GM19438 (cell line): ENCODE data around the gene BBS2.
A peak's percentile ranks its signal among the peaks of the same experiment; 100 is the strongest.

ENCODE experiments used
- ATAC-seq: cut with Tn5 transposase; IDR thresholded peaks from one replicate; pipeline ENCODE4 v1.9.1; 2021; ENCODE audit warnings: low read depth; ENCODE audit not compliant: unreplicated experiment

Gene BBS2, protein sequence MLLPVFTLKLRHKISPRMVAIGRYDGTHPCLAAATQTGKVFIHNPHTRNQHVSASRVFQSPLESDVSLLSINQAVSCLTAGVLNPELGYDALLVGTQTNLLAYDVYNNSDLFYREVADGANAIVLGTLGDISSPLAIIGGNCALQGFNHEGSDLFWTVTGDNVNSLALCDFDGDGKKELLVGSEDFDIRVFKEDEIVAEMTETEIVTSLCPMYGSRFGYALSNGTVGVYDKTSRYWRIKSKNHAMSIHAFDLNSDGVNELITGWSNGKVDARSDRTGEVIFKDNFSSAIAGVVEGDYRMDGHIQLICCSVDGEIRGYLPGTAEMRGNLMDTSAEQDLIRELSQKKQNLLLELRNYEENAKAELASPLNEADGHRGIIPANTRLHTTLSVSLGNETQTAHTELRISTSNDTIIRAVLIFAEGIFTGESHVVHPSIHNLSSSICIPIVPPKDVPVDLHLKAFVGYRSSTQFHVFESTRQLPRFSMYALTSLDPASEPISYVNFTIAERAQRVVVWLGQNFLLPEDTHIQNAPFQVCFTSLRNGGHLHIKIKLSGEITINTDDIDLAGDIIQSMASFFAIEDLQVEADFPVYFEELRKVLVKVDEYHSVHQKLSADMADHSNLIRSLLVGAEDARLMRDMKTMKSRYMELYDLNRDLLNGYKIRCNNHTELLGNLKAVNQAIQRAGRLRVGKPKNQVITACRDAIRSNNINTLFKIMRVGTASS

DNA sequence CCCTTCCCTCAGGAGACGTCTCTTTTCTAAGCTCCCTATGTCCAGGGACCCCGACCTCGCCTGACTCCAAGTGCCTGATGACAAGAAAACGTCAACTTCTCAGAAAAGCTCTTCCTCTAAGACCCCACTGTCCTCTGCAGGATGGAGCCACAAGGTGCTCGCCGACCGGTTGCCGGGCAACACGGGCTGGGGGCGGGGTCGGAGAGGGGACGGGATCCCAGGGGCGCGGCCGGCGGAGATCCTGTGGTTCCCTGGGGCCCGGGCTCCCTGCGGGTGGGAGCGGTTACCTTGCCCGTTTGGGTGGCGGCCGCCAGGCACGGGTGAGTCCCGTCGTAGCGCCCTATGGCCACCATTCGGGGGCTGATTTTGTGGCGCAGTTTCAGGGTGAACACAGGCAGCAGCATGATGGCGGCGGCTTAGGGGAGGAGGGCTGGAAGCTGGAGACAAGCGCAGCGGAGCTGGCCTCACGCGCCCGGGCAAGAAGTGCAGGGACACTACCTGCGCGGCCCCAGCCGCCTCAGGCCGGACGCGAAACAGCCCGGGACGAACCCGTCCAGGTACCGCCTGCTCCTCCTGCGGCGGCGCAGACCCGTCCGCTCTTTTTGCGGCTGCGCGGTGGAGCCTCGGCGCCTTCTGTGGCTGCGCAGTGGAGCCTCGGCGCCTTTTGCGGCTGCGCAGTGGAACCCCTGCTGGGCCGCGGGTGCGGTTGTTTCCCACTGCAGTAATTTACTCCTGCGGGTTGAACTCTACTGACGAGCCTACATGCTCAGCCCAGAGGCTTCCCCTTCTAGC, at the start of gene BBS2:
TSS of gene BBS2 (minus strand) at position 566 of the 792 bp plus-strand sequence. CDS start at position 404, 162 bp downstream.
- peak; percentile 84 for ATAC-seq

DNA sequence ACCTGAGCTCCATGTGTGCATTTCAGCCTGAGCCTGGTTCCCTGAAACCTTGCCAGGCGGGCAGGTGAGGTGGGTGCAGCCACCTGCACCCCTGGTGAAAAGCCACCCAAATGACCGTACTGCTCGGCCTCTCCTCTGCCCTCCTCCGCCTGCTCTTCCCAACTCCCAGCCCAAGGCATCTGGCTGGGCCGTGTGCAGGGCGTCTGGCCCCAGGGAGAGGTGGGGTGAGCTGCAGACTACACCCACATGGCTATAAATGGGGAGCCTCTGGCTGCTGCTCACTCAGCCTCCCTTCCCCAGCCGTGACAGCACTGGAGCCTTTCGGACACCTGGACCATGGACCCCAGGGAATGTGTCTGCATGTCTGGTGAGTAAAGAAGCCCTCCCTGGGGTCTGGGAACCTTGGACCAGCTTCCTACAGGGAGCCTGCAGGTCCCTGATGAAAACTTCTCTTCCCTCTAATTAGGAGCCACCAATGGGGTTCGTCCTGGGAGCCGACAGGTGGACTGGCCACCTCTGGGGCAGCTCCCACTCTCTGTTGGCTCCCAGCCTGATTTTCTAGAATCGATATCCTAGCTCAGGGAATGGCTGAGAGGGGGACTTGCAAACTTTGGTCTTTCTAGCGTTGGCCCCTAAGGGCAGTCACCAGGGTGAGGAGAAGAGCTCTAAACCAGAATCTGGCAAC, 45.1 kb upstream of the BBS2 start, which contains the start of gene MT4:
TSS of gene MT4 (plus strand) at position 281 of the 685 bp plus-strand sequence. CDS start at position 337, 56 bp downstream.
- ATAC-seq = no peak

DNA sequence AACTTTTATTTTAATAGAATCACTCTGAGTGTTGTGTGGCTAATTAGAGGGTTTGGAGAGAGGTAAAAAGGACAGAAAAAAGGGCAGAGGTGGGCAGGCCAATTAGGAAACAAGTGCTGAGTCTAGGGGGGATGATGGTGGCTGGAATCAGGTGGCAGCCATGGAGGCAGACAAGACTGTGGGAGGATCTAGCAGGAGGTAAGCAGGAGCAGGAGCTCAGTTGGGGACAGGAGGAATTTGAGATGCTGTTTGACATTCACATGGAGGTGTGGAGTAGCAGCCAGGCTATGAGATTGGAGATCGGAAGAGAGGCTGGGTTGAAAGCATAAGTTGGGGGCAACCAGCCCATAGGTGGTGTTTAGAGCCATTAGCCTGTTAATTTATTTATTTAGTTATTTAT, 41.3 kb upstream of the BBS2 start:
- no peak for ATAC-seq

DNA sequence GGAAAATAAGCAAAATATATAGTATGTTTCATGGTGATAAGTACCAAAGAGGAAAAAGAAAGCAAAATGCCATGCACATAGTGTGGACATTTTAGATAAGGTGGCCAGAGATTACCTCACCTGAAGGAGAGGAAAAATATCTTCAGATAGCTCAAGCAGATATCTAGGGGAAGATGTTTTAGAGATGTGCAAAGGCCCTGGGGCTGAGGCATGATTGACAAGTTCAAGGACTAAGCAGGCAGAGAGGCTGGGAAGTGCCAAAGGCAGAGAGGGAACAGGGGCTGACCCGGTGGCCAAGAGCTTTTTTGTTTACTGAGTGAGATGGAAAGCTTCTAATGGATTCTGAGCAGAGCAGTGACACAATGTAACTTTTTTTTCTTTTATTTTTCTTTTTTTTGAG, 40.6 kb upstream of the BBS2 start:
- ATAC-seq = no peak

DNA sequence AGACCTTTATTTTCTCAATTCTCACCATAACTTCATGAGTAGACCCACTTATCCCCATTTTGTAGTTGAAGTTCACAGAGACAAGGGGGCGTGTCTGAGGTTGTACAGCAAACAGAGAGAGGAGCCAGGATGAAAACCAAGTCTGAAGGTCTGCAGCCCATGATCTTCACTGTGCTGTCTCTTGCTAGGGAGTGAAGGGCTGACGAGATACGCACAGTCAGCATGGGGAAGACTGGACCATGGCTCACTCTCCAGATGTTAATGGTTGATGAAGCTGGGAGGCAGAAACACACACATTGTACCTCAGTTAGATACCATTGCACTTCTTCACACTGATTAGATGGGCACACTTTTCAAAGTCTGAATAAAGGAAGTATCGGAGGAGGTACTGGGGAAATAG, 39.3 kb upstream of the BBS2 start:
- ATAC-seq = no peak

DNA sequence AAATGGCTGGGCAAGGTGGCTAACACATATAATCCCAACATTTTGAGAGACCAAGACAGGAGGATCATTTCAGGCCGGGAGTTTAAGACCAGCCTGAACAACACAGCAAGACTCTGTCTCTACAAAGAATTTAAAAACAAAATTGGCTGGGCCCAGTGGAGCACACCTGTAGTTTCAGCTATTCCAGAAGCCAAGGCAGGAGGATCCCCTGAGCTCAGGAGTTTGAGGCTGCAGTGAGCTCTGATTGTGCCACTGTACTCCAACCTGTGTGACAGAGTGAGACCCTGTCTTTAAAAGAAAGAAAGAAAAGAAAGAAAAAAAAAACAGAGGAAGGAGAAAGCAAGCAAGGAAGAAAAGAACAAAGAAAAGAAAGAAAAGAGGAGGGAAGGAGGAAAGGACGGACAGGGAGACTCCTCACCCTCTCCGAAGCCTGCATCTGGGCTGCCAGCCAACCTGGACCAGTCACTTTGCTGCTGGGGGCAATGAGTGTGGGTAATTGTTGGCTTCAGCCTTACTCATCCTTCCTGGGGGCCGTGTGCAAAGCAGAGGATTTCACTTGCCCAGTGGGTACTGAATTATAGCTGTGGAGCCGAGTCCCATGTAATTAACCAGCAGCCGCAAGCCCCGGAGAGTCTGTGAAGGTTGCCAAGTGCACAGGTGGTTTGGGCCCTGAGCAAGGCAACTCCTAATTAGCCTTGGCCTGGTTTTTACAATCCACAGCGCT, 38.4 kb upstream of the BBS2 start:
- ATAC-seq = no peak

DNA sequence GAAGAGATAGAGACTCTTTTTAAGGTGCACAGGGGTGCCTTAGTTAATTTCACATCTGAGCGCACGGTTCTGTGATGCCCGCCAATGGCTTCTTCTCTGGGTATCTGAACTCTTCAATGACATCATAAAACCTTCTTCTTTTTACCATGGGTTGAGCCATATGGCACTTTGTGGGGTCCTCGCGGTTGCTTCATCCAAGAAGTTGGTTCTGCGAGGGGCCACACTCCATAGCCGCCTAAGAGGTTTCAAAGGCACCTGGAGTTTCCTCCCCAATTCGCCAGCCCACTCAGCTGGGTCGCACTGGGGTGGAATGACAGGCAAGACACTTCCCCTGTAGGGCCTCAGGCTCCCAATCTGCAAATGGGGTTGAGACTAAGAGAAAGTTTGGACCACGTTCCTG, 34.6 kb upstream of the BBS2 start:
- no peak for ATAC-seq

DNA sequence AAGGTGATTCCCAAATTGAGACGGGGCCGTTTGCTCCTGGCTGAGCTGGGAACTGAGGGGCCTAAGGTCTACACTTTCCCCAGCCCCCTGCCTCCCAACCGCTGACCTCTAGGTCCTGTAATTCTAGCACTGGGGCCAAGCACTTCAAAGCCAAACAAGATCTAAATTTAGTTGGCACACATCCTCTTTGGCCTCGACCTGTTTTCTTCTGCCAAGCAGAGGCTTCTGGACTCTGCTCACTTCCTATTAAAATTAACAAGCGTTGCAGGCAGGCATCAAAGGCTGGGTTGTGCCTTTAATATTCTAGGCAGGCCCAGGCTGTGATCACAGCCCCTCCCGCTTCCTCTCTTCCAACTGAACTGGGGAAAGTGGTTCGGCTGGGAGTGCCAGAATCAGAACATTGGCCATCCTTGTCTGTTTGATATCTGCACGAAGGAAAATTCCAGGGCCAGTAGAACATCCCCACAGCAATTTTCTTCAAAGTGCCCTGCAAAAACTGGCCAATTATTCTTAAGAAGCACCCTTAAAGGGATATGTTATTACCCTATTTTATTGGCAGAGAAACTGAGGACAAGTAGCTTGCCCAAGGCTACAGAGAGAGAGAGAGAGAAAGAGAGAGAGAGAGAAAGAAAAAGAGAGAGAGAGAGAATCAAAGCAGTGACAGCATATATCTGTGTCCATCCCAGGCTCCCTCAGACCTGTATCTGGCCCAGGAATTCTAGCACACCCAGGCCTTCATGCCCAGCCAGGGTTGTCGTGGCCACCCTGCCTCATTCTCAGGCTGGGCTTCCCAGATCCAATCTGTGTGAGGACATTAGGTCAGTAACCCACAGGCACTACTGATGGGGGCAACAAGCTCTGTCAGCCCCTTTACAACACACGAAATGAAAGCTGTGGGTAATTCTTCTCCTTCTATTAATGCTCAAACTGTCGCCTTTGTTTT, 32.2 kb upstream of the BBS2 start:
- ATAC-seq = no peak

DNA sequence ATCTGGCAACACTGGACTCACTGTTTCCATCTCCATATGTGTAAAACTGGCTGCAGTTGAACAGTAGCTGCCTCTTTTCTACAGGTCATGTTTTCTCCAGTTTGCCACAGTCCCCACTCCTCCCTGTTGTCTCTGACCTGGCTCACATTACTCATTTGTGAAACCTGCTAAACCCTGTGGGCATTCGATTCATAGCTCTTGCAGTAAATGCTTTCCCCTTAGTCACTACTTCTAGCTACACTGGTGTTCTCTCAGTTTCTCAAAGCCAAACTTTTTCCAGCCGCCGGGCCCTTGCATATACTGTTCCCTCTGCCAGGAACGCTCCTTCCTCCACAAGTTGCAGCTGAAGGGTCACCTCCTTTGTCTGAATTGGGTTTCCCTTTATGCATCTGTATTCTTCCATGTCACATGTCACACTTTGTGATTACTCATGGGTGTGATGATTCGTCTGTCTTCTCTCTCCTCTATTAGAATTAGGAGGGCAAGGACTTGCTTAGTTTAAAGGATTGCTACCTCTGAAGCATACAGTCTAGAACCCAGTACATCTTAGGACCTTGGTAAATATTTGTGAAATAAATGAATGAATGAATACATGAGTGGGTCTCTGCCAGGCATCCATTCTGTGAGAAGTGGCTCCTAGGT, 30.0 kb upstream of the BBS2 start:
- ATAC-seq = no peak

DNA sequence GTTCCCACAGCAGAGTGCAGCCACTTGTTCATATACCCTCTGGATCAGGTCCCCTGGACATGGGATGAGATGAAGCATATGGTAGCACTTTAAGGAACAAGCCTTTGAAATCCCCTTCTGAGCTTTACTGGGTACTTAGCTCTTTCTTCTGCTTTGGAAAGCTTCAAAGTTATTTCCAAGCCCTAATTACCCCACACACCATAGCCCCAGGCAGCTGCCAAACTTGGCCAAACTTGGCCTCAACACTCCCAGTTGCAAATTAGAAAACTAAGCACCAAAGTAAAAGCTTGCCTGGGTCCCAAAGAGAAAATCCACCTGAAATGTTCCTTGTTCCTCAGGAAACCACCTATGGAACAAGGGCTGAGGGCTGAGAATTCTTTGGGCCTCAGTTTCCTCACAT, 29.3 kb upstream of the BBS2 start:
- no peak for ATAC-seq

DNA sequence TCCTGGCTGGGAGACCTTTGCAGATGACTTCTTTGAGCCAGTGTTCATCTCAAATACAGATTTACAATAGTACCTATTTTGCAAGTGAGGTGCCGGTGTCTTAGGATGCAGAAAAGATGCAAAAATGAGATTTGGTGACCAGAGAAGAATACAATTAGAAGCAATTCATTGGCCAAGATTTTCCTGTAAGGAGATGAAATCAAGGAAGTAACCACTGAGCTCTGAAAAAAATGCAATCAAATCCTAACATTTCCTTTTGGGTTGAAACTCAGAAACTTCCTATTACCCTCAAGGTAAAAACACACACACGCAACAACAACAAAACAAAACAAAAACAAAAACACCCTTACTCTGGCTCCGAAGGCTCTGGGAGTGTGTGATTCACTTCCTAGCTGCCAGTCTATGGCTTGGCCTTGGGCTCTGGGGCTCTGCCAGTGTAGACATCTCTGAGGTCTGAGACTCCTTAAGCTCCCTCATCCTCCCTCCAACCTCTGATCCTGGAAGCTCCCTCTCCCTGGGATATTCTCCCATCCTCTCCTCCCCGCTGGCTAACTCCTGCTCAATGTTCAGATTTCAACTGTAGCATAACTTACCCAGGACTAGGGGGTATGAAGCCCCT, 28.2 kb upstream of the BBS2 start:
- ATAC-seq = no peak

DNA sequence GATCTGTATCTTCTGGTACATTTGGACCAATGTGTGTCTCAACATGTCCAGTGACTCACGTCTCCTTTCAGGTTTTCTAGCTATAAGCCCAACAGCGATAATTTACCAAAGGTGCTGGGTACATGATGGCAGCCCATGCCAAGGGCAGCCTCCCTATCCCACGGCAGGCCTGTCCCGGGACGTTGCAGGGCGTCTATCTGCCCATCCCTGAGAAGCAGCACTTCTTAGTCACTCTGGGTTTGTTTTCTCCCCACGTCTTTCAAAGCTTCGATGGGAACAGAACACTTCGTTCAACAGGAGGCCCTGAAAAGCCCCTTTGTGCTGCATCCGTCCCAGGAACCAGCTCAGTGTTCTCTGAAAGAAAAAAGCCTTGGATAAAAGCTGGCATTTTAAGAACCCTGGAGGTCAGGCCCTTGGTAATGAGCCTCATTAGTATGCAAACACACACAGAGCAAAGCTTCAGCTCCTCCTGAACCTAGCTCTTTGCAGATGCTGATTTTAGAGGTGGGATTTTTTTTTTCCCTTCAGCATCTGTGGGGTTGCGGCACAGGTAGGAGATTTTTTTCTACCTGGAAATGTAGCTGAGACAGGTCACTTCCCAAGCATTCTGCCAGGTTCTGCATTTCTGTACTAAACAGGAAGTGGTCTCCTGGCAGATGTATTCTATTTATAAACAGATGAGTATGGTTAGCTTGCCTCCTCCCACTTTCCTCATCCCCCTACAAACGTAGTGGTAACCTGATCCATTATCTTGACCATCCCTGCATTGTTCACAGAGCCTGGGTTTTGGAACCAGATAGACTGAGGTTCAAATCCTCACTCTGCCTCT, 27.5 kb upstream of the BBS2 start:
- ATAC-seq = no peak

DNA sequence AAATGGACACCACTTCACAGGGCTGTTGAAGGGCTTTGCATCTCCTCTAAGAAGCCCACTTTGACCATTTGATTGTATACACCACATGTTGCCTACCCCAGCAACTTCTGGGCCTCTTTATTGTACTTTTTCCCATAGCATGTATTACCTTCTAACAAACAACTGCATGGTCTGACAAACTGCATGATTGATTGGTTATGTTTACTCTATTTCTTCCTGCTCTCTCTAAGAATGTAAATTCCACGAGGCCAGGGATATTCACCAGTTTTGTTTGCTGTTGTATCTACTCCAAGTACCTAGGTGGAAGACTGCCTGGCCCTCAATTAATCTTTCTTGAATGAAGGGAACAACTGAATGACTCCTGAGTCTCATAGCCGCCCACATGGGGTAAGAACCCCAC, 22.2 kb upstream of the BBS2 start:
- ATAC-seq = no peak

DNA sequence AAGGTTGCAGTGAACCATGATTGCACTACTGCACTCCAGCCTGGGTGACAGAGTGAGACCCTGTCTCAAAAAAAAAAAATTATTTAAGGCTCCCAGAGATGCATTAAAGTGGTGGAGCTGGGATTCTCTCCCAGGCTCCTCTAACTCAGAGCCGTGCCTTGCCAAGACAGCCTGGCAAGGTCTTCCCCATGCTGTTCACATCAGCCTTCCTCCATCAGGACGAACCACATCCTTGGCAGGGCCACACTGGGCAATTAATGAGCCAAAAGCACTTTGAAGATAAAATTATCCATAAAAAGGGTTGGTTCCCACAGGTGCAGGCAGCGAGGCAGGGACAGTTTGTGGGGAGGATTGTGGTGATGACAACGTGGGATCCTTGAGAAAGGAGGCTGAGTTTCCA, 19.8 kb upstream of the BBS2 start:
- no peak for ATAC-seq

DNA sequence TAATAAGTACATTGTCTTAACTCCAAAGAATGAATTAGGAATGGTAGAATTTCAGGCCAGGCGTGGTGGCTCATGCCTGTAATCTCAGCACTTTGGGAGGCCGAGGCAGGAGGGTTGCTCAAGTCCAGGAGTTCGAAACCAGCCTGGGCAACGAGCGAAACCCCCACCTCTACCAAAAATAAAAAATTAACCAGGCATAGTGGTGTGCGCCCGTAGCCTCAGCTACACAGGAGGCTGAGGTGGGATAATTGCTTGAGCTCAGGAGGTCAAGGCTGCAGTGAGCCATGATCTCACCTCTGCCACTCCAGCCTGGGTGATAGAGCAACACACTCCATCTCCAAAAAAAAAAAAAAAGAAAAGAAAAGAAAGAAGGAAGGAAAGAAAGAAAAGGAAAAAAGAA, 18.5 kb upstream of the BBS2 start:
- no peak for ATAC-seq

DNA sequence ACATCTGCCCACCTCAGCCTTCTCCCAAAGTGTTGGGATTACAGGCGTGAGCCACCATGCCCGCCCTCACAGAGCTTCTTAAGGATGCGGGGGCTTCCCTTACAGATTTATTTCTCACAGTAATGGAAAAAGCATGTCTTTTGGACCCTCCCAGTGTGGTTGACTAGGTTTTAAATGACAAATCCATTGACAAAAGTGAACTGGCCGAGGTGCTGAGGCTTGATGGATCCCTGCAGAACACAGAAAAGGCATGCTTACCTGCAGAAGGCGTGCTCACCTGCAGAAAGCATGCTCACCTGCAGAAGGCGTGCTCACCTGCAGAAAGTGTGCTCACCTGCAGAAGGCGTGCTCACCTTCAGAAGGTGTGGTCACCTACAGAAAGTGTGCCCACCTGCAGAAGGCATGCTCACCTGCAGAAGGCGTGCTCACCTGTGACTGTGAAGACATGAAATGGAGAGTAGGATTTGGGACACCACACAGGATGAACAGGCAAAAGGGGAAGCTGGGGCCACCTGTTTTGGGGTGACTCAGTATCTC, 15.1 kb upstream of the BBS2 start:
- no peak for ATAC-seq

DNA sequence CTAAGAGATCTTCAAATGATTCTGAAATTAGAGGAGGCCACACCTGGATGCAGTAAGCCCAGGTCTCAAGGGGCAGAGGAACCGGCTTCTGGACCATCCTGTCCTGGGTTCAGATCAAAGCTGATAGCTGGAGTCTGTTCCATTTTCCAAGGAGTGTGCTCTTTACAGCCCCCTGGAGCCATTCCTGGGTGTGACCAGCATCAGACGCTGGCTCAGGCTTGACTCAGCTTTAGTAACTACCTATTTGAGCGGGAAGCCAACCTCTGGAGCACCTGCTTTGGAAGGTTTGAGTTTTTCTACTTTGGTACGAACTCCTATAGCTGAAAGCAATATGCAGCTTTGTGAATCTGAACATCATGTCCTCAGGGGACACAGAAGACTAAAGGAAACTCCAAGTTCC, 12.9 kb upstream of the BBS2 start:
- ATAC-seq = no peak
